Measurements from ENCODE around the gene LPAR3. TPM values are rescaled to one million over a fixed set of nuclear protein-coding genes. Genes with fewer than 3 reads are reported as not detected.

The LPAR3 gene
- polyA plus RNA-seq, 4 donors, result 0.12 to 0.13 TPM; not detected in 2

DNA sequence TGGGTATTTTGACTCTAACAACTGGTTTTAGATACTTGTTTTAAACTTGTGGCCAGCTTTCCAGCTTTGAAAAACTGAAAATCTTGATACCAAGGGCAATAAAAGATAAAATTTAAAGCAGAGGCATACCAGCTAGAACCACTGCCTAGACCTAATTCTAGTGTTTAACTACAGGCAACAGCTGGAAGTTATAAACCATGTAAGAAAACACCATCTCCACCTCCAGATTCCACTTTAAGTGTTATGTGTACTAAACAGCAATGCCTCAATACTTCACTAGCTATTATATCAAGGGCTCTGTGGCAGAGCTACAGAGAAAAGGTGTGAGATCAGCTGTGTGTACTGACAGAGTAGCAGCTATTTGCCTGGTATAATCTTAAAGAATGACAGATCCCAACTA, 69.5 kb downstream of the LPAR3 start:
- Histone ChIP-seq H3K36me3 (ENCODE audit: control insufficient read depth in 3 of 3, insufficient read depth in 2 of 3, low read depth in 1 of 3, low read length in 3 of 3) (no peaks in the 10 kb centered on the region), H3K4me1 (ENCODE audit: control insufficient read depth in 3 of 3, insufficient read depth in 2 of 3, low read depth in 1 of 3, low read length in 2 of 3) (no peaks in the 10 kb centered on the region), H3K27ac (ENCODE audit: low read depth in 1 of 3, low read length in 2 of 3) (no peak overlapping the region), H3K27me3 (ENCODE audit: control insufficient read depth in 3 of 3, insufficient read depth in 3 of 3, low read length in 3 of 3) (no peaks in the 10 kb centered on the region), H3K4me3 (ENCODE audit: low read depth in 1 of 3, low read length in 3 of 3) (no peak overlapping the region), H3K9me3 (ENCODE audit: control insufficient read depth in 2 of 2, insufficient read depth in 1 of 2, low read depth in 1 of 2, low read length in 1 of 2) (no peaks in the 10 kb centered on the region)
- FAIRE-seq (no peak), DNase-seq (no peak)

DNA sequence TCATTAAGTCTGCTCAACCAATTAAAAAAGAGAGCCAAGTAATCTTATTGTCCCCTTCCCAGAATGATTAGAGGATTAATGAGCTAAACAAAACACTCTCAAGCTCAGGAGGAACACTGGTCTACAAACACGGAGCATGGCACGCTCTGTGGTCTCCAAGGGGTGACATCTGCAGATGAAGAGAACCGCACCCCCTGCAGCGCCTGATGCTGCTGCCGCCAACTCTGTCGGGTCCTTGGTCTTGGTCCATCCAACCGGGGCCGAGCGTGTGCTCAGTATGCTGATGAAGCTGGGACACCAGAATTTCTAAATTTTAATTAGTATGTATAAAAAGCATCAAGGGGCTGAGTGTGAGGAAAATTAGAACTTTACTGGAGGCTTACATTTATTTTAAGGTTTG, 82.7 kb downstream of the LPAR3 start:
- no peaks in the 10 kb centered on the region for H3K27me3 ChIP-seq (ENCODE audit: control insufficient read depth in 3 of 3, insufficient read depth in 3 of 3, low read length in 3 of 3)
- no peak overlapping the region for H3K4me3 ChIP-seq (ENCODE audit: low read depth in 1 of 3, low read length in 3 of 3)
- peaks cover 0 to 2% (median 0%) of the 10 kb centered on the region in 3 donors for H3K36me3 ChIP-seq (ENCODE audit: control insufficient read depth in 3 of 3, insufficient read depth in 2 of 3, low read depth in 1 of 3, low read length in 3 of 3)
- no peak overlapping the region for H3K27ac ChIP-seq (ENCODE audit: low read depth in 1 of 3, low read length in 2 of 3)
- no peaks in the 10 kb centered on the region for H3K4me1 ChIP-seq (ENCODE audit: control insufficient read depth in 3 of 3, insufficient read depth in 2 of 3, low read depth in 1 of 3, low read length in 2 of 3)
- DNase-seq (no peak), FAIRE-seq (no peak)
- no peaks in the 10 kb centered on the region for H3K9me3 ChIP-seq (ENCODE audit: control insufficient read depth in 2 of 2, insufficient read depth in 1 of 2, low read depth in 1 of 2, low read length in 1 of 2)
- 93 to 94% (median 94%) methylated on average over 9 of the region's 9 CpGs for WGBS, 3 donors

DNA sequence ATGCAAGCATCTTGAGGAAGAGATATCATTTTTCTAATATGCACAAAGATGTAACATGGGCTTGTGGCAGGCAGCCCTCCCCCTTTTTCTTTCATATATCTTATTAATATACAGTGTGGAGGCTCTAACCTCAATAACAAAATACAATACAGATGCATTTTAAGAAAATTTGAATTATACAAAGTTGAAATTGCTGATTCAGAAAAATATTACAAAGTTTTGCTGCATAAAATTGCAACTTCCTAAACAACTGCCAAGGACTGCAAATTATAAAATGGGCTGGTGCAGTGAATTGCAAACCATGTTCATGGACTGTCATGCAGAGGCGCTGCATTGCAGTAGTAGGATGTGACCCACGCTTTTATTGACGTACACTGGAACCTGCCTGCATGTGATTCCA, 84.0 kb downstream of the LPAR3 start:
- H3K27ac ChIP-seq (ENCODE audit: low read depth in 1 of 3, low read length in 2 of 3), result no peak overlapping the region
- no peaks in the 10 kb centered on the region for H3K27me3 ChIP-seq (ENCODE audit: control insufficient read depth in 3 of 3, insufficient read depth in 3 of 3, low read length in 3 of 3)
- H3K36me3 ChIP-seq (ENCODE audit: control insufficient read depth in 3 of 3, insufficient read depth in 2 of 3, low read depth in 1 of 3, low read length in 3 of 3), result peaks cover 0 to 2% (median 0%) of the 10 kb centered on the region in 3 donors
- no peaks in the 10 kb centered on the region for H3K9me3 ChIP-seq (ENCODE audit: control insufficient read depth in 2 of 2, insufficient read depth in 1 of 2, low read depth in 1 of 2, low read length in 1 of 2)
- no peak for FAIRE-seq
- DNase-seq, result no peak
- 85 to 97% (median 95%) methylated on average over 3 of the region's 3 CpGs for WGBS, 3 donors
- H3K4me1 ChIP-seq (ENCODE audit: control insufficient read depth in 3 of 3, insufficient read depth in 2 of 3, low read depth in 1 of 3, low read length in 2 of 3), result no peaks in the 10 kb centered on the region
- H3K4me3 ChIP-seq (ENCODE audit: low read depth in 1 of 3, low read length in 3 of 3), result no peak overlapping the region

DNA sequence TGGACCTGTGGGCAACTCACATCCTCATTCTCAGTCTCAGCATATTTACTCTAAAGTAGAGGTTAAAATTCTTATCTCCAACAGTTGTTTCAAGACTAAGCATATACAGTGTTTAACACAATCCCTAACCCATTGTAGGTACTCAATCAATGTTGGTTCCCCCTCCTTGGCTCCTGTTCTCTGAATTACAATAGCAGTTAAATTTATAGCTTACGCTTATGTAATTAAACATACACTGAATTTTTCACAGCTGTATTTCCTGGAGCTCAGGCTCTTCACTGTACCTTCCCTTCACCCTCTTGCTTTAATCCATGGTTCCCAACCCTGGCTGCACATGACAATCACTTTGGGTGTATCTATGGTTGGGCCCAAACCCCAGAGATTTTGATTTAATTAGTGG, 89.4 kb downstream of the LPAR3 start:
- no peak overlapping the region for H3K27ac ChIP-seq (ENCODE audit: low read depth in 1 of 3, low read length in 2 of 3)
- FAIRE-seq, result no peak
- WGBS, 3 donors, result 48 to 81% (median 56%) methylated on average over 1 of the region's 1 CpG

DNA sequence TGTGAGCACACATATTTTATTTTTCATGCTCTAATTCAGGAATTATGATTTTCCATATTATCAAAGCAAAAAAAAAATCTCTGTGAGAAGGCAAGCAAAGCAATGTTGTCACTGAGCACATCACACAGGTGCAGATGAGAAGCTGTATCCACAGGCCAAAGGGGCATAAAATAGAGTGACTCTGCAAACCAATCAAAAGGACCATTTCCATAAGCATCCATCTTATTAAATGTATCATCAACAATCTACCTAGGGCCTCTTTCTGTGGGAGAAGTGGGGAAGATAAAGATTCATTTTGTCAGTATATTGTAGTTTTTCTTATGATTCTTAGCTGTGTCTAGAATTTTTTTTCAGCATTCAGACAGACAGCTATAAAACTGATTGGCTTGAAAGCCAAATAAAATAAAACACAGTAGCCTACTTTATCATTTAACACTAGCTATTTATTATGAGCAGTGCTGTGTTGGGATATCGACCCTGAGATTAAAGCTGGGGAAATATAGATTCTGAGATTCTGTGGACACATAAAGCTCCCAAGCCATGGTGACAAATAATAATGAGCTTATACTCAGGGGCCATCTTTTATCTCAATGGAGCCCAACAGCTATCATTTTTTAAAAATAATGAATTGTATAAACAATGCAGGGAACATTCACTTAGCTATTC, 90.3 kb downstream of the LPAR3 start:
- no peak overlapping the region for H3K4me3 ChIP-seq (ENCODE audit: low read depth in 1 of 3, low read length in 3 of 3)
- 65 to 81% (median 71%) methylated on average over 1 of the region's 1 CpG for WGBS, 3 donors
- no peak overlapping the region for H3K27ac ChIP-seq (ENCODE audit: low read depth in 1 of 3, low read length in 2 of 3)
- H3K36me3 ChIP-seq (ENCODE audit: control insufficient read depth in 3 of 3, insufficient read depth in 2 of 3, low read depth in 1 of 3, low read length in 3 of 3), result peaks cover 0 to under 1% (median 0%) of the 10 kb centered on the region in 3 donors
- H3K27me3 ChIP-seq (ENCODE audit: control insufficient read depth in 3 of 3, insufficient read depth in 3 of 3, low read length in 3 of 3), result no peaks in the 10 kb centered on the region
- no peak for DNase-seq
- H3K4me1 ChIP-seq (ENCODE audit: control insufficient read depth in 3 of 3, insufficient read depth in 2 of 3, low read depth in 1 of 3, low read length in 2 of 3), result no peaks in the 10 kb centered on the region
- H3K9me3 ChIP-seq (ENCODE audit: control insufficient read depth in 2 of 2, insufficient read depth in 1 of 2, low read depth in 1 of 2, low read length in 1 of 2), result no peaks in the 10 kb centered on the region
- FAIRE-seq, result no peak

More for the DNA sequence above, 89.4 kb downstream of the LPAR3 start:
- Histone ChIP-seq H3K4me3 (ENCODE audit: low read depth in 1 of 3, low read length in 3 of 3) (no peak overlapping the region), H3K9me3 (ENCODE audit: control insufficient read depth in 2 of 2, insufficient read depth in 1 of 2, low read depth in 1 of 2, low read length in 1 of 2) (no peaks in the 10 kb centered on the region), H3K27me3 (ENCODE audit: control insufficient read depth in 3 of 3, insufficient read depth in 3 of 3, low read length in 3 of 3) (no peaks in the 10 kb centered on the region), H3K4me1 (ENCODE audit: control insufficient read depth in 3 of 3, insufficient read depth in 2 of 3, low read depth in 1 of 3, low read length in 2 of 3) (no peaks in the 10 kb centered on the region), H3K36me3 (ENCODE audit: control insufficient read depth in 3 of 3, insufficient read depth in 2 of 3, low read depth in 1 of 3, low read length in 3 of 3) (peaks cover 0 to 2% (median 0%) of the 10 kb centered on the region in 3 donors)
- DNase-seq, result no peak

DNA sequence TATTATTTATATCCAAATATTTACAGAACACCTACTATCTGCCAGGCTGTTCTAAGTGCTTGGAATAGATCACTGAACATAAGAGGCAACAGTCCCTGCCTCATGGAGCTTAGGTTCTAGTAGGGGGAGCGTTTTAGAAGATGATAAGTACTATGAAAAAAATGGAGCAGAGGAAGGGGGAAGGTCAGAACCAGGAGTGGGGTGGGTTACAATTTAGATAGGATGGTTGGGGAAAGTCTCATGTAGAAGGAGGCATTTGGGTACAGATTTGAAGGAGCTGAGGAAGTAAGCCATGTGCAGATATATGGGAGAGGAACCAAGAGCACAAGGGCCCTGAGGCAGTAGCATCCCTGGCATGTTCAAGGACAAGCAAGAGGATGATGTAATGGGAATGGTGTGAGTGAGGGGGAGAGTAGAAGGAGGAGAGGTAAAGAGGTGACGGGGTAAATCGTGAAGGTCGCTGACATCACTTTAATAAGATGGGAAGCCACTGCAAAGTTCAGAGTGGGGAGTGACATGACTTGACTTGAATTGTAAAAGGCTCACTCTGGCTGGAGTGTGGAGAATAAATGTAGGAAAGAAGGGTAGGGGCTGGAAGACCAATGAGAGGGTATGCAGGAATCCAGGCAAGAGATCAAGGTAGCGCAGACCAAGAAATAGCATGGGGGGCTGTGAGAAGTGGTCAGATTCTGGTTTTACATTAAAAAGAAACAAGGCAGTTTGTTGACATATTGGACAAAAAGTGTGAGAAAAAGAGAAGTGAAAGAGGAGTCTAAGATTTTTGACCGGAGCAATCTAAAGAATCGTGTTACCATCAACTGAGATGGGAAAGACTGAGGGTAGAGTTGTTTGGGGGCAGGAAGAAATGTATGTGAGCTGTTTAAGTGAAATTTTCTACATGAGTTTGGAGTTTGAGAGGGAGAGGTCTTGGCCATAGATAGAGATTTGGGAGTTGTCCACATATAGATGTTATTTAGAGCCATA, 92.6 kb downstream of the LPAR3 start:
- H3K4me1 ChIP-seq (ENCODE audit: control insufficient read depth in 3 of 3, insufficient read depth in 2 of 3, low read depth in 1 of 3, low read length in 2 of 3), result no peaks in the 10 kb centered on the region

DNA sequence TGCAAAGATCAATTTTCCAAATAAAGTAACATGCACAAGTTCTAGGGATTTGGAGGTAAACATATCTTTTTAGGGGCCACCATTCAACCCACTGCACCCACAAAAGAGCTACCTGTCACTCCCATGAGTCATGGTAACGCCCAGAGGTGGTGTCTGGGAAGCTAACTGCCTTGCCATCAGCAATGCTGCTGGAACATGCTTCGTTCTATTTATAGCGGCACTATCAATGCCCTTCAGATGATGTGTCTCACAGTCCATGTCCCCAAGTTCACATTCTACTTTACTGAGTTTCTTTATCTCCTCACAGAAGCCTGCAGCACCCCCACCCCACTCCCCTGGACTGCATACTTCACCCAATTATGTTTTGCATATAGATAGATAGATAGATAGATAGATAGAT, 95.4 kb downstream of the LPAR3 start:
- no peaks in the 10 kb centered on the region for H3K9me3 ChIP-seq (ENCODE audit: control insufficient read depth in 2 of 2, insufficient read depth in 1 of 2, low read depth in 1 of 2, low read length in 1 of 2)
- WGBS, 3 donors, result 62 to 85% (median 66%) methylated on average over 3 of the region's 3 CpGs
- DNase-seq (no peak), FAIRE-seq (no peak)
- no peaks in the 10 kb centered on the region for H3K4me1 ChIP-seq (ENCODE audit: control insufficient read depth in 3 of 3, insufficient read depth in 2 of 3, low read depth in 1 of 3, low read length in 2 of 3)
- H3K27me3 ChIP-seq (ENCODE audit: control insufficient read depth in 3 of 3, insufficient read depth in 3 of 3, low read length in 3 of 3), result no peaks in the 10 kb centered on the region
- H3K36me3 ChIP-seq (ENCODE audit: control insufficient read depth in 3 of 3, insufficient read depth in 2 of 3, low read depth in 1 of 3, low read length in 3 of 3), result no peaks in the 10 kb centered on the region
- no peak overlapping the region for H3K4me3 ChIP-seq (ENCODE audit: low read depth in 1 of 3, low read length in 3 of 3)
- H3K27ac ChIP-seq (ENCODE audit: low read depth in 1 of 3, low read length in 2 of 3), result no peak overlapping the region

More for the DNA sequence above, 92.6 kb downstream of the LPAR3 start:
- H3K27me3 ChIP-seq (ENCODE audit: control insufficient read depth in 3 of 3, insufficient read depth in 3 of 3, low read length in 3 of 3), result no peaks in the 10 kb centered on the region
- H3K9me3 ChIP-seq (ENCODE audit: control insufficient read depth in 2 of 2, insufficient read depth in 1 of 2, low read depth in 1 of 2, low read length in 1 of 2), result no peaks in the 10 kb centered on the region
- H3K4me3 ChIP-seq (ENCODE audit: low read depth in 1 of 3, low read length in 3 of 3), result no peak overlapping the region
- no peaks in the 10 kb centered on the region for H3K36me3 ChIP-seq (ENCODE audit: control insufficient read depth in 3 of 3, insufficient read depth in 2 of 3, low read depth in 1 of 3, low read length in 3 of 3)
- FAIRE-seq (no peak), DNase-seq (no peak)
- H3K27ac ChIP-seq (ENCODE audit: low read depth in 1 of 3, low read length in 2 of 3), result no peak overlapping the region
- WGBS, 3 donors, result 84 to 86% (median 85%) methylated on average over 7 of the region's 7 CpGs

DNA sequence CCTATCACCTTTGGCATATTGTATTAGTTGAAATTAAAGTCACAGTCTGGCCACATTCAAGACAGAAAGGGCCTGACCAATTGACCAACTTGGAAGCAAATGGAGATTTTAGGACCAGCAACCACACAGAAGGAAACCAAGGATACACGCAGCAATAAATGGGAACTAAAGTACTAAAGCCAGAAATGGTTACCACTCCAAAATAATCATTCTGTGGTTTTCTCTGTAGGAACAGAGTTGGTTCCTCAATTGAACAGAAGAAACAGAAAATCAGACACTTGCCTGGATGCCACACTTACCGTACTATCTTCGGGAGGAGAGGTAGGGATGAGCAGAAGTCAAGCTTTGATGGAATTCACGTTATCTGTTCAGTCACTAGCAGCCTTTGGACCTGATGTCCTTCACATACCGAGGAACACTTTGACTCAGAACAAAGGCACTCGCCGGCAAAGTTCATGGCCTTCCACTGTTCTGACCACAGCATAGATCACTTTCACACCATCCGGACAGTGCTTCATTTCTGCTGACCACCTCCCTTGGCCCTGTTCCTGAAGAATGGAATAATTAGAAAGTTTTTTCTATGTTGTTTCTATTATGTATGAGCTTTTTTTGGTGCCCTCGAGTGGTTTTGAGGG, 96.9 kb downstream of the LPAR3 start:
- no peak for FAIRE-seq
- H3K4me3 ChIP-seq (ENCODE audit: low read depth in 1 of 3, low read length in 3 of 3), result no peak overlapping the region
- no peaks in the 10 kb centered on the region for H3K4me1 ChIP-seq (ENCODE audit: control insufficient read depth in 3 of 3, insufficient read depth in 2 of 3, low read depth in 1 of 3, low read length in 2 of 3)
- no peaks in the 10 kb centered on the region for H3K9me3 ChIP-seq (ENCODE audit: control insufficient read depth in 2 of 2, insufficient read depth in 1 of 2, low read depth in 1 of 2, low read length in 1 of 2)
- DNase-seq, result no peak
- H3K27me3 ChIP-seq (ENCODE audit: control insufficient read depth in 3 of 3, insufficient read depth in 3 of 3, low read length in 3 of 3), result no peaks in the 10 kb centered on the region
- H3K36me3 ChIP-seq (ENCODE audit: control insufficient read depth in 3 of 3, insufficient read depth in 2 of 3, low read depth in 1 of 3, low read length in 3 of 3), result no peaks in the 10 kb centered on the region
- H3K27ac ChIP-seq (ENCODE audit: low read depth in 1 of 3, low read length in 2 of 3), result no peak overlapping the region
- 74 to 78% (median 76%) methylated on average over 9 of the region's 9 CpGs for WGBS, 3 donors
